ENCODE measurements around the gene CPNE5.

The CPNE5 gene

DNA sequence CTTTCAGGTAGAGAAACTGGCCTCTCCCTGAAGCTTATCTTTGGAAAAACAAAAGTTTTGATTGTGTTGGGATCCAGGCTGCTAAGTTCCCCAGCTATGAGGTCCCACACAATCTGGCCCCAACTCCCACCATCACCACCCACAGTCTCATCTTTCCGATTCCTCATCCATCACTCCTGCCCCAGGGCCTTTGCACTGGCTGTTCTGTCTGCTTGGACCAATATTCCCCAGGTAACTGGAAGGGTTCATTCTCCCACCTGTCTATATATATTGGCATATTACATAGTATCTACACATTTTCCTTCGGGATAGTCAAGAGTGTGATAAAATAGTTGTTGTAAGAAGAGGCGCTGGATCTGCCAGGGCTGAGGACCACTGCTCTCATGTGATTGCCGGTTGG is 52.0 kb downstream of the CPNE5 start:
- no peak for DNase-seq

DNA sequence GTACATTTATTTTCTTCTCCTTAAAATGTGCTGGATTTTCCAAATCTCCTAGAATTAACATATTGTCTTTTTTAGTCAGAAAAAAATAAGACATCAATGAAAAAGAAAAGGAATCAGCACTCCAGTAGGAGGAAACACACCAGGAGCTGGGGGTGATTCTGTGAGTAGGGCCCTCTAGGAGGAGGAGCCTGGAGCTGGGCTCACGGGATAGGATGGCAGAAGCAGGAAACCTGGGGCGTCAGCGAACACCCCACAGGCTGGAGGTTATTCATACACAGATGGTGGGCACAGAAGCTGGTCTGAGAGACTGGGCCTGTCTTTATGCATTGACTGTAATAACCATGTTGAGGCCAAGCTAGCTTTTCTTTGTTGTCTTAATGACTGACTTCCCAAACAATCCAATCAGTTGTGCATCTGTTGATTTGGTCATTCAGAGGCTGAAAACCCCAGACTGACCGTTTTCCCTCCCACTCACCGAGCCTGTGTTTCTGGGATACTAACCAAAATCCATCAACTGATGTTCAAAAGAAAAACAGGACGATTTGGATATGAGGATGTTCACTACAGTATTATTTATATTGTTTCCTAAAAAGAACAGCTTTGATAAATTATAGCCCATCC is 53.1 kb downstream of the CPNE5 start:
- no peak for DNase-seq

DNA sequence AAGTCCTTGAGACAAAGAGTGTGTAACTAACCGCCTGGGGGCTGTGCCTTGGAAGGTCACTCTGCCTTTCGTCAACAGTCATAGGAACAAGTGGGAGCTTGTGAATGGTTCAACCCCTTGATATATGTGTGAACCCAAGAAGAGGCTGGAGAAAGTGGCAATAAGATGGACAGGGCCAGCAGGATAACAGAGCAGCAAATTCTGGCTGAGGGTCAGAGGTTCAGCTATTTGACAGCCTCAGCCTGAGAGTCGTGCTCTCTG is 54.9 kb downstream of the CPNE5 start:
- no peak for DNase-seq

DNA sequence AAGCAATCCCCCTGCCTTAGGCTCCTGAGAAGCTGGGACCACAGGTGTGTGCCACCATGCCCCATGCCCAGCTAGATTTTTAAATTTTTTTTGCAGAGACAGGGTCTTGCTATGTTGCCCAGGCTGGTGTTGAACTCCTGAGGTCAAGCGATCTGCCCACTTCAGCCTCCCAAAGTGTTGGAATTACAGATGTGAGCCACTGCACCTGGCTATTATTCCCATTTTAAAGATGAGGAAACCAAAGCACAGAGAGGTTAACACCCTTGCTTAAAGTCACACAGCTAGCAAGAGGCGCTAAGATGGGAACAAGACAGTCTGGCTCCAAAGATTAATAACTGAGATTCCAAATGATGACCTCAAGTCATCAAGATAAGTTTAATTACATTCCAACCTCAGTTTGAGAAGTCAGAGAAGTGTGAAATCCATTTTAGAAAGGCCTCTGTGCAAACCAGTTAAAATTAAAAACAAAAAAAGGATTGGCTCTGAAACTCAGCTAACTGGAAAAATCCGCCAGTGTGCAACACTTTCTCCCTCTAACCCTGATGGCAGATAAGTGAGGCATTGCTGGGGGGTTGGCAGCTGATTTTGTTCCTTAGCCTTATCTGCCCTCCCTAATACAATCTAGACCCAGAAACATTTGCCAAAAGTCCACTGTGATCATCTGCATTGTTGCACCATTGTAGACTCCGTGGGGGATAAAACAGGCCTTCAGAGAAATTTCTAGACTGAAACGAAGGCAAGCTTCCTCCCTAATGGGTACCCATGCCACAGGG is 55.5 kb downstream of the CPNE5 start:
- DNase-seq, result no peak

DNA sequence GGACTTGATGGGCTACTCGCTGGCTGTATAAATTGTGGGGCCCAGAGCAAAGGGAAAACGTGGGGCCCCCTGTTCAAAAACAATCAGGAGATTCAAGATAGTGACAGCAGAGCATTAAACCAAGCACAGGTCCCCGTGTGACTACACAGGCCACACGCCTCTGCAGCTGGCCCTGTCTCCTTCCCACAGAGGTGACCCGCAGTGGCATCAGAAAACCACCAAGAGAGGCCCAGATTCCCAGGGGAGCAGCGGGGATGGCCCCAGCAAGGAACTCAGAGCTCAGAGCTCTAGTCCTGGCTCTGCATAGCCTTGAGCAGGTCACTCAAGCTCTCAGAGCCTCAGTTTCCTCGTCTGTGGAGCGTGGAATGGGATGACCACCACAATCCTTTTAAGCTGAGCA is 57.6 kb downstream of the CPNE5 start:
- no peak for DNase-seq

DNA sequence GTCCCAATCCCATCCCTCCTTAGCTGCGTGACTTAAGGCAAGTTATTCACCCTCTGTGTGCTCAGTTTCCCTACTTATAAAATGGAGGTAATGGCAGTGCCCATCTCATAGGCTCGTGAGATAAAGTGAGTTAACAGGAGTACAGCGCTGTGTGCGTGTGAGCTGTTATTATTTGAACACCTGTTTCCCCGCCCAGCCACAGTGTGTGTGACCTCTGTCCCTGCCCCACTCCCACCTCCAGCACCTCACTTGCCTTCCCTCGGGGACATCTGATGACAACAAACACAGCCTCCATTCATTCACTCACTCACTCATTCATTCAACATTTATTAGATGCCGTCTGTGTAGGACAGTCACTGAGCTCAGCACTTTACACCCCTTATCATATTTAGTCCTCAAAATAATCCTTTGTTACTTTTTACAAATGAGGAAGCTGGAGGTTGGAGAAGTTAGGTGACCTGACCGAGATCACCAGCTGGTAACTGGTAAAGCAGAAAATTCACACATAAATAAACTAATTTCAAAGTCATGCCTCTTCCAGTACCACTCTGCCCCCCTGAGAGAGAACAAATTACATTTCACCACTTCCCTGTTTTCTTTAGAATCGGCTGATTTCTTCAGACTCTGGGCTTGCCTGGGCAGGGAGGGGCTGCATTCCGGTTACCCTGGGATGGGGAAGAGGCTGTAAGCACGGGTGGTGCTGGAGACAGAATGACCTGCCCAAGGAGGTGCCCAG is 58.6 kb downstream of the CPNE5 start:
- DNase-seq, result no peak

DNA sequence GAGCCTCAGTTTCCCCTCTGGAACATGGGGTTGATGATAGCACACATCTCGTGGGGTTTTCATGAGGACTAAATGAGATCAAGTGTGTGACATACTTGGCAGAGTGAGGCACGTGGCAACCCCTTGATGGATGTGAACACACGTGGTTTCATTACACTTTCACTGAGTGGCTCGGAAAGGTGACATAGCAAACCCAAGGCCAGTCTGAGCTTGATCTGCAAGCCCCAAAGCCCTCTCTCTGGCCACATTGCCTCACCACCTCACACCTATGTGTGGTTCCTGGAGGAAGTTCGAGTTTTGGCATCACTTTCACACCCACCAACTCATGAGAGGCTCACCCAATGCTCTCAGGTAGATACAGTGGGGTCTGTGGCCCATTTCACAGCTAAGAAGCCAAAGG is 60.0 kb downstream of the CPNE5 start:
- DNase-seq, result no peak

DNA sequence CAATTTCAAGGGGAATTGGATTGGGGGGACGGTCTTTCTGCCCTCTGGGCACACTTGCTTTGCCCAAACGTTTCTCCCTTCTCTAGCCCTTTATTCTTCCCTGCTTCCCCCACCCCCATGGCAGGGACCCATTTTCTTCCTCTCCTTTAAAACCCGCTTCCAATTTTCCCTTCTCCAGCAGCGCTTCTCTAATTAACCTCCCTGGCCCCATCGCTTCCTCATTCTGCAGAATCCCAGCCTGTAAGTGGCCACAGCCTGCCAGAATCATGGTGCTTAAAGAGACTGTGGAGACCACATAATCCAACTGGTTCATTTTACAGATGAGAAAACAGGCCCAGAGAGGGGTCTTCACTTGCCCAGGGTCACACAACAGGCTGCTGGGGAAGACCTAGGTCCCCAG is 61.4 kb downstream of the CPNE5 start:
- DNase-seq, result no peak

DNA sequence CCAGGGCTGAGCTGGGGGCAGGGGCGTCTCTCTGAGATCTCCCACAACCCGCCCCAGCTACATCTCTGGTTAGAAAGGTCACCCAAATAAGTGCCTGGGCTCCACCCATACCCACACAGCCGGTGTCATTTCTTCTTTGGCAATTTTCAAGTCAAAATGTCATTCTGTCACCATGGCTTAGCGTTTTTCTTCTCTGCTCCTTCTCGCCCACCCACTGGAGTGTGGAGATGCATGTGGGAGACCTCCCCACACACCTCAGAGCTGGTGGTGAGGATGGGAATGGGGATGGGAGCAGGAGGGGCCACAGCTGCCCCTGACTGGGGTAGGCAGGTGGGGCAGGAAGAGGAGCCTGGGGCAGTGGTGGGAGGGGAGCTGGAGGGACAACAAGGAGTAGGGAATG is 63.1 kb downstream of the CPNE5 start:
- DNase-seq, result no peak

DNA sequence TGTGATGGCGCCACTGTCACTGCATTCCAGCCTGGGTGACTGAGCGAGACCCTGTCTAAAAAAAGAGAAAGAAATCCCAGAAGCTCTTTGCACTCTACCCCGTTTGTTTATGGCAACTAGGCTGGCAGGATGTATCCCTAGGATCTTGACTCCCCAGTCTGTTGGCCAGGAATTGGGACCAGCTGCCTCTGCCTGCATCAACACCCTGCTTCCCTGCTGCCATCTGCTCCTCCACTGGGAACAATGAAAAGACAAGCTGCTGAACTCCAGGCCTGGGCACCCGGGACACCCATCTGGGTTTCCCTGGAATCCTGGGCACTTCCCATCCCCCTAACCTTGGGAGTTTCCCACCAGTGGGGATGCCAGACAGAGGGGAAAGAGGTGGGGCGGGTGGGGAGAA is 64.9 kb downstream of the CPNE5 start:
- no peak for DNase-seq

DNA sequence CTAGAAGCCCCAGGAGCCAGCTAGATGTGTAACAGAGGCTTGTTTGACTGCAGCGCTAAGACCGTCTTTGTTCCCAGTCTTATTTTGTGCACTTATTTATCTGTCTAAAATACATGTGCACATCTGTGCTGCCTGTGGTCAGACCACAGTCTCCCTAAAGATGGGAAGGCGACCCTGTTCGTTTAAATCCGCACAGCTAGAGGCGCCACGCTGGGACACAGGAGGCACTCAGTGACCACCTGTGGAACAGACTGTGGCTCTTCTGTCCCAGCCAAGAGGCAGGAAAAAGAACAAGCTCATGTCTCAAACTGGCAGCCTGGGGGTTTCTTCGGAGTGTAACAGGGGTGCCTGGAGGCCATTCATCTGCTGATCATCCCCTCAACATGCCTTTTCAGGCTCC is 66.8 kb downstream of the CPNE5 start:
- DNase-seq, result no peak

DNA sequence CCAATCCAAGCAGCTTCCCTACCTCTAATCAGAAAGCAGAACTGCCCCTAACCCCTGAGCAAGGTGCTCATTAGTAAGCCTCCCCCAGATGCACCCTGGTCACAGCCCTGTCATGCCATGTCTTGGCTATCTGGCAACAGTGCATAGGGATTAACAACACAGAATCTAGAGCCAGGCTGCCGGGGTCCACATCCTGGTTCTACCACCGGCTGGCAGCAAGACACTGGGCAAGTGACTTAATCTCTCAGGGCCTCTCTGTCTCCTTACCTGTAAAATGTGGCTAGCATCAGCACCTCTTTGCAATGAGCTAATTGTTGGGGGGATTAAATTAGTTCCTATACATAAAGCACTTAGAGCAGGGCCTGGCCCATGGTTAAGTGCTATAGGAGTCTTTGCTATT is 68.1 kb downstream of the CPNE5 start:
- DNase-seq, result no peak

DNA sequence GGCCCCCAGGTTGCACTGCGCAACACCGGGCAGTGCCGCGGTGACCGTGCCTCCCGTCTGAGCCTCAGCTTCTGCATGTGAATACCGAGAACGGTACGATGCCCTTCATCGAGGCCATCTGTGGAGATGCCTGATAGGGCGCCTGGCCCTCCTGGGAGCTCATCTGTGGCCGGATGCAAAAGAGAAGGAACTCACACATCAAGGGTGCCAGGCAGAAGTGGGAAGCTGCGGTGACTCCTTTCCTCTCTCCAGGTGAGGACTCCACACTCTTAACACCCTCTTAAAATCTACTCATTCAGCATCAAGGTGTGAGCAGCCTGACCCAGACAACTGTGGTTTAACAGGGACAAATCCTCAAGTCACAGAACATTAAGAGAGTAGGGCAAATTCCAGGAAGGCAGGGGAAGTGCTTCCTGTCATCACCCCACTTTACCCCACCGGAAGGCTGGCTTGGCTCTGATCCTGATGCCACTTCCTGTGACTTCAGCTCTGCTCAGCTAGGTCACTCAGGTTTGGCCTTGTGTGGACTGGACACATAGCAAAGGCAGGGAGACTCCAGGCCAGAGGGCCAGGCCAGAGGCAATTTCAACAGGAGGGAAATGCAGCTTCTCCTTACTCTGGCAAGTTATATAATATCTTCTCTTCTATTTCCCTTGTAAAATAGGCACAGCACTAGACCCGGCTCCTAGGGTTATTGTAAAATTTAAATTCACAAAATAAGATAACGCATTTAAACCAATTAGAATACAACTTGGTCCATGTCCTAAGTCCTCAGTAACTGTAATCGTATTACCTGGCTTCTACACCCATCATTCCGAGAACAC is 69.4 kb downstream of the CPNE5 start:
- DNase-seq, result no peak

DNA sequence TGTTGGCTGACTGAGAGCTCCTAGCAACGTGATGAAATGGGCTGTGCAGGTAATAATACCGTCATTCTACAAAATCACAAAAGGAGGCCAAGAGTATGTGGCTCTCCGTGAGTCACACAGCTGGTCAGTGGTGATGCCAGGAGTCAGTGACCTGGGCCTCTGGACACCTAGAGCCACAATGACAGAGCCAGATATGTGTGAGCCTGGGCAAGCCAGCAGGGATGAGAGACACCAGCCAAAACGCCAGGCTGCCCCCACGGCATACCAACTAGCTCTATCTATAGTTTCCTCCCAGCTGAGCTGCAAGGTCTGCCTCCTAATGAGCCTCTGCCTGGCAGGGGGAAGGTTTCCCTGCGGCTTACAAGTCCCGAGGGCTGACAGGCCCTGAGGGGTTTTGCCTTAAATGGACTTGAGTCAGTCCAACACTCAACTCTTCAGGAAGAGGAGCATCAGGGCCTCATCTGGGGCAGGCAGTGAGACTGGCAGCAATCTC is 70.0 kb downstream of the CPNE5 start:
- DNase-seq, result no peak

DNA sequence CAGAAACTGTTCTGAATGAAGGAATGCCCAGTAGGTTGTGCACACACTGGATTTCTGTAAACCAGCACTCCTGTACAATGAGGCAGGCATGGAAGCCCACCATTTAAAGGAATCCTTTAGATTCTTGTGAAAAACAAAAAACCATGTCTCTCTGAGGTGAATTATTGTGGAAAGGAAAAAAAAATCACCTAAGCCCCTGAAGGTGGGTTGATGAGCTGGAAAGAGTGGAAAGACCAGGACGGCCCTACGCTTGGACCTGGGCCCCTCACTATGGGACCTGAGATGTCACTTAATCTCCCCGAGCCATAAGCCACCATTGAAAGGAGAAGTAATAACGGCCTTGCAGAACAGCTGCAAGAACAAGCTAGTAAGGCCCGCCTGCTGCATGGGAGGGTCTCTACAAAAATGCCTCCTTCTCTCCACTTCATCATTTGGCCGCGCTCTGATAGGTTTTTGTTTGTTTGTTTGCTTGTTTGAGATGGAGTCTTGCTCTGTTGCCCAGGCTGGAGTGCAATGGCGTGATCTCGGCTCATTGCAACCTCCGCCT is 72.8 kb downstream of the CPNE5 start:
- no peak for DNase-seq

DNA sequence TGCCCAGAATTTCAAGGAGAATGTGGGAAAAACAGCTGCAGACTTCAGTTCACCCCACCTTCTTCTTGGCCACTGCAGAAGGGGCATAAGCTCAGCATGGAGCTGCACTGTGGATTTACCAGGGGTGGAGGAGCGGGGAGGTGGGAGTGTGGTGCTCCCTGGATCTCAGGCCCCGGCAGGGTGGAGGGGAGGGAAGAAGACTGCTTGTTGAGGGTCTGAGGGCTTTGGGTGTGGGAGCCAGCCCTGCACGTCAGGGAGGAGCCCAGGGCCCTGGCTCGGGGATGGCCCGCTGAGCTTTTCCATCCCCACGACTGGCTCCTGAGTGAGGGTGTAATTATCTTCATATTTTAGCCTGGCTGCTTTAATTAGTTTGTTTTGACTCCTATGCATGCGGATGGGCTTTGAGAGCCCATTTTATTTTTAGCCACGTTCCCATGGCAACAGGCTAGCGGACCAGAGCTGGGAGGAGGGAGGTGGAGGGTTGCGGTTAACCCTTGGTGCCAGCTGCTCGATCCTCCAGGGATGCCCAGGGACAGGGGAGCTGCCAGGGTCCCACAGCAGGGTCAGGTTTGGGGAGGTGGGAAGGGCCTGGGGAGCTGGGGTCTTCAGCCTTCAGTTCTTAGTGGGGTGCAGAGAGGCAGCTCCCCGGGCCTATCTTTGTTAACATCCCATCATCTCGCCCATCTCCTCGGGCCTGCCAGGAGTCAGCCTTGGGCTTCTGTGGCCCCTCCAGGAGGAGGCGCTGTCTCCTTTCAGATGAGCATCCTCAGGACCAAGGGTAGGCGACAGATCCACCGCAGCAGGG is 73.4 kb downstream of the CPNE5 start:
- DNase-seq, result peak; percentile 36

DNA sequence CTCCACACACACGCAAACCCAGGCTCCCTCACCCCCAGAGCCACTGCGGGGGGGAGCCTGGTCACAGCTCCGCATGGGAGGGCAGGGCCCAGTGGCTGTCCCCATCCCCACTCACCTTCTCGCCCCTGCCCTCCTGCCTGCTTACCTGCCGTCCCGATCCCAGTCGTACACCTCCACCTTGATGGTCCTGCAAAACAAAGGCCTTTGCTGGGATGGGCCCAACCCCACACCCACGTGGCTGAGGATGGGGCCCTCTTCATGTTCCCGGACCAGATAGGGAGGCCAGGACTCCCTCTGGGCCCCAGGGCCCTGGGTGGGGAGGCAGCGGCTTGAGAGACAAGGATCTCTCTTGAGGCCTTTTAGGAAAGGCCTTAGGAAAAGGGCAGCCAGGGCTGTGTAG is 74.1 kb downstream of the CPNE5 start:
- DNase-seq, result no peak

DNA sequence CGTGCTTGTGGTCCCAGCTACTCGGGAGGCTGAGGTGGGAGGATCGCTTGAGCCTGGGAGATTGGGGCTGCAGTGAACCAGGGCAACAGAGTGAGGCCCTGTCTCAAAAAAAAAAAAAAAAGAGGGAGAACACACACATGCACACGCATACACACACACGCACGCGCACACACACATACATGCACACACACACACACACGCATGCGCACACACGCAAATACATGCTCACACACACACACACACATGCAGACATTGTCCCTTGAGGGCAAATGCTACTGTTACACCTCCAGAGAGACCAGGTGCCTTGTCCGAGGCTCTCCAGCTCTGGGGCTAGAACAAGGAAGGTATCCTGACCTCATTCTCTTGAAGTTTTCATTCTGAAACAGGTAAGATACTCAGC is 77.1 kb downstream of the CPNE5 start:
- no peak for DNase-seq

DNA sequence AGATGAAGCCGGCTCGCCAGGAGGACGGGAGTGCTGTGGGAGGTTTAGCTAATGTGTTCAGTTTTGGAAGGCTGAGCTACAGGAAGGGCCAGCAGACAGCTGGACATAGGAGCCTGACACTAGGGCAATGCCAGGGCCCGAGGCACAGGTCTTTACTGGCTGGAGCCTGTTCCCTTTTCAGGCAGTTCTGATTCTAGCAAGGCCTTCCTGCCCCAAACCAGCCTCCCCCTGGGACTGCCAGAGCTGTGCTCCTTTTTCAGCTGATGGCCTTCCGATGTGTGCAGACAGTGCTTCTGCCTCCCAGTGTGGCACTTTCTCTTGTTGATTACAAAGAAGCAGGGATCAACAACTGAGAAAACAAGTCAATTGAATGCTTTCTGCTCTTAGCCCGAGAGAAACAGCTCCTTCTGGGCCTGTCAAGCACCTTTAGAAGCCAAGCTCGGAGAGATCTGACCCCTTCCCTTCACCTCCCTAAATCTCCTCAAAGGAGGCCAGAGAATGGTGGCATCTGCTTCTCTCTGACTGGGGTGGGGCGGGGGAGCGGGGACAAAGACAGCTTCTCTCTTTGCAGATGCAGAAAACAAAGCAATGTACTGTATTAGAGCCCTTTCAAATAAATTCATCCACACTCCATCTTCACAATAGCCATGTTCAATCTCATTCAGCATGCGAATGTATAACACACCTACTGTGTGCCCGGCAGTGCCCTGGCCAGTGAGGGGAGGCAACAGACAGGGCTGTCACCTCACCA is 78.4 kb downstream of the CPNE5 start:
- no peak for DNase-seq

DNA sequence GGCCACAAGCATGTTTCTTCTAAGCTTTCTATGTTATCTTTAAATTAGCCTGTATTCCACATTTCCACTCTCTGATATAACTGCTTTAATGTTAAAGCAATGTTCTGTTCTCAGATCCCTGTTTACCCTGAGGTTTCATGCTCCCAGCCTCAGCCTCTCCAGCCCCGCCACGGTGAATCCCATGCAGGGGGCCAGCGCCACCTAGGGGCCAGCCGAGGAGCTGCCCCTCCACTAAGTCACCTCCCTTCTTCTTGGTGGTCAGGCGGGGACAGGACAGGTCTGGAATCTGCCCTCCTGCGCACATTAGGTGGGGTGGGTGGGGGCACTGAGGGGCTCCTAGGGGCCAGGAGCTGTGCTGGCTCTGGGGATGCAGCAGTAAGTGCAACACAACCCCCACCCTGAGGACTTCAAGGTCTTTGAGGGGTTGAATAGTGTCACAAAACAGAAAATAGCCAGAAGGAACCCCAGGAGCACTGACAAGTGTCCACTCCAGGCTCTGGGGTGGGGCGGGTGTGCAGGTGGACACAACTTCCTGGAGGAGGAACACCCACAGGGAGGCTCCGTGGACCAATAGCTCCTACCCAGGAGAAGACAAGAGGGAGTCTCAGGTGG is 80.0 kb downstream of the CPNE5 start:
- no peak for DNase-seq

DNA sequence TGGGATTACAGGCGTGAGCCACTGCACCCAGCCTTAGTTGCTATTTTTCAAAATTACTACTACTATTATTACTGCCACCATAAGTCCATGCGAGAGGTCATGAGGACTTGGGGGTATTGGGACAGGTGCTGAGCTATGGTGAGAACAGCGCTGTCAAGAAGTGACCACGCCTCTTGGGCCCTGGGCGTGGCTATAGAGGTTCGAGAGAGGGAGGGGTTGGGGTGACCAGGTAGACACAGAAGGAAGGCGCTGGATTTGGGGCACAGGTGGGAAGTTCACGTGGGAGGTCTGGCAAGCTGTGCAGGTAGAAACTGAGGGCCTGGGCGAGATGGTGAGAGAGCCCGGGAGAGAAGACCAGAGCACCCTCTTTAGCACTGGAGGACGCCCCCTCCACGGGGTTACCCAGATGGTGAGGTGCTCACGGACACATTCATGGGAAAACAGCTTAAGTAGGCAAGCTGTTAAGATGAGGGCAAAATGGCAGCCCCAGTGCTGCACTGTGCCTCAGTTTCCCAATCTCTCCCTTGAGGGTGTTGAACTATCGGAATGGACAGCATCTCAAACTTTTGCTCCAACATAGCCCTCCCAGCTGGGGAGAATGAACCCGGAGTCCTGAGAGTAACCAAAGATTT is 80.6 kb downstream of the CPNE5 start:
- no peak for DNase-seq

Data from NCI-H2081 treated with DMSO at 0.1 percent for 48 hours (cell line).